GM23338 (cell line): ENCODE results near the gene TRIM14. TPM values are rescaled to one million over a fixed set of nuclear protein-coding genes. Genes with fewer than 3 reads are reported as not detected.
"Not testable (repeated sequence)": the region's sequence is repeated elsewhere in the genome, so short reads cannot be mapped to it uniquely, and the experiment has no call there.

Source experiments
- ATAC-seq: fragments of 200-7000 bp; cut with Tn5 transposase; 3 replicates; pipeline ENCODE4 v1.9.1; 2020
- DNase-seq: peaks from one replicate; pipeline ENCODE4 v3.0.0-alpha.2; 2015; ENCODE audit warnings: low spot score
- H2AFZ ChIP-seq: fragments of 200-600 bp; sonication (generic); 2 replicates; pipeline ENCODE4 v1.8.0; 2016; ENCODE audit warnings: antibody characterized with exemption, mild to moderate bottlenecking, moderate library complexity
- H3F3A ChIP-seq: fragments of 200-600 bp; sonication (generic); replicated peaks from 2 replicates; pipeline ENCODE4 v1.8.0; 2017; ENCODE audit warnings: antibody characterized with exemption, mixed run types, low read depth
- H3K27ac ChIP-seq: fragments of 200-600 bp; sonication (generic); 2 replicates; pipeline ENCODE4 v1.6.1; 2016; ENCODE audit warnings: low read depth
- H3K27me3 ChIP-seq: fragments of 200-600 bp; sonication (generic); 2 replicates; pipeline ENCODE4 v1.8.0; 2016; ENCODE audit warnings: mild to moderate bottlenecking, mixed run types, moderate library complexity; ENCODE audit not compliant: insufficient read depth
- H3K36me3 ChIP-seq: fragments of 200-600 bp; sonication (generic); 2 replicates; pipeline ENCODE4 v1.8.0; 2016; ENCODE audit warnings: mild to moderate bottlenecking; ENCODE audit not compliant: insufficient read depth
- H3K4me1 ChIP-seq: fragments of 200-600 bp; sonication (generic); 2 replicates; pipeline ENCODE4 v1.8.0; 2016; ENCODE audit warnings: mild to moderate bottlenecking, moderate library complexity; ENCODE audit not compliant: insufficient read depth
- H3K4me2 ChIP-seq: fragments of 200-600 bp; sonication (generic); 2 replicates; pipeline ENCODE4 v1.7.1; 2017; ENCODE audit warnings: mixed run types
- H3K4me3 ChIP-seq: fragments of 200-600 bp; sonication (generic); 2 replicates; pipeline ENCODE4 v1.6.1; 2016; ENCODE audit warnings: mixed run types
- H3K79me2 ChIP-seq: fragments of 200-600 bp; sonication (generic); replicated peaks from 2 replicates; pipeline ENCODE4 v1.8.0; 2017; ENCODE audit warnings: mild to moderate bottlenecking; ENCODE audit not compliant: insufficient read depth
- H3K9me2 ChIP-seq: fragments of 200-600 bp; sonication (generic); 2 replicates; pipeline ENCODE4 v1.8.0; 2017; ENCODE audit not compliant: insufficient read depth
- H4K20me1 ChIP-seq: fragments of 200-600 bp; sonication (generic); replicated peaks from 2 replicates; pipeline ENCODE4 v1.8.0; 2017; ENCODE audit warnings: mild to moderate bottlenecking; ENCODE audit not compliant: insufficient read depth
- H3K27ac Mint-ChIP-seq: 2 replicates; pipeline ENCODE4 v1.8.0; 2020; ENCODE audit warnings: inconsistent platforms, mild to moderate bottlenecking, moderate library complexity, mixed read lengths
- H3K27me3 Mint-ChIP-seq: 3 replicates; pipeline ENCODE4 v1.8.0; 2022; ENCODE audit warnings: low read depth, mild to moderate bottlenecking, moderate library complexity, mixed read lengths, inconsistent platforms; ENCODE audit not compliant: insufficient read depth, poor library complexity
- H3K36me3 Mint-ChIP-seq: 3 replicates; pipeline ENCODE4 v1.8.0; 2021; ENCODE audit warnings: low read depth, mild to moderate bottlenecking, inconsistent platforms, moderate library complexity, mixed read lengths
- H3K4me1 Mint-ChIP-seq: 3 replicates; pipeline ENCODE4 v1.8.0; 2020; ENCODE audit warnings: mild to moderate bottlenecking, inconsistent platforms, mixed read lengths
- H3K4me3 Mint-ChIP-seq: 3 replicates; pipeline ENCODE4 v1.8.0; 2021; ENCODE audit warnings: moderate library complexity, mild to moderate bottlenecking, inconsistent platforms, mixed read lengths
- H3K9me3 Mint-ChIP-seq: 3 replicates; pipeline ENCODE4 v1.8.0; 2020; ENCODE audit warnings: moderate library complexity, mild to moderate bottlenecking, inconsistent platforms, mixed read lengths
- EZH2 ChIP-seq: fragments of 200-600 bp; sonication (generic); IDR thresholded peaks from one replicate; pipeline ENCODE4 v1.8.0; 2017; ENCODE audit warnings: antibody characterized with exemption, mild to moderate bottlenecking, low read depth; ENCODE audit not compliant: unreplicated experiment
- JUNB ChIP-seq: IDR thresholded peaks from one replicate; pipeline ENCODE4 v1.6.1; 2016; ENCODE audit warnings: antibody characterized with exemption; ENCODE audit not compliant: unreplicated experiment
- NANOG ChIP-seq: IDR thresholded peaks from 2 replicates; pipeline ENCODE4 v1.6.1; 2016; ENCODE audit warnings: antibody characterized with exemption, borderline replicate concordance
- ZNF331 ChIP-seq: fragments of 250-450 bp; sonication (Bioruptor Pico); IDR thresholded peaks from 2 replicates; pipeline ENCODE4 v1.5.0; 2020; ENCODE audit warnings: low read depth, mild to moderate bottlenecking, moderate library complexity
- polyA plus RNA-seq: library from polyadenylated mRNA; unstranded; fragments of >200 nt; fragmentation: Nextera tagmentation; extraction: Ambion mirVana; gene quantifications from 2 replicates; pipeline ENCODE4 v1.2.1, GENCODE V29; 2016
- total RNA-seq: library from RNA; depleted of rRNA; stranded (reverse); fragments of >200 nt; shearing (Covaris generic); gene quantifications from 2 replicates; pipeline ENCODE4 v1.2.3, GENCODE V29; 2014
- TF ChIP-seq, protein P1 (sequence below): IDR thresholded peaks from 2 replicates; pipeline ENCODE4 v1.6.1; 2016; ENCODE audit warnings: antibody characterized with exemption
- TF ChIP-seq, protein P2 (sequence below): IDR thresholded peaks from one replicate; pipeline ENCODE4 v1.6.1; 2018; ENCODE audit warnings: antibody characterized with exemption; ENCODE audit not compliant: unreplicated experiment
- TF ChIP-seq, protein P3 (sequence below), 2 experiments: fragments of 200-600 bp in 1 of 2; sonication (generic) in 1 of 2; conservative IDR thresholded peaks; 2 replicates each; pipeline versions ENCODE4 v1.5.1 to v1.6.1; 2016 to 2017; ENCODE audit warnings: antibody characterized with exemption in 2 of 2, low read depth in 2 of 2, mild to moderate bottlenecking in 2 of 2, moderate library complexity in 1 of 2
- TF ChIP-seq, protein P4 (sequence below): fragments of 250-450 bp; sonication (Bioruptor Pico); IDR thresholded peaks from 2 replicates; pipeline ENCODE4 v1.5.0; 2020; ENCODE audit warnings: mild to moderate bottlenecking, moderate library complexity

The TRIM14 gene
- total and polyA plus RNA-seq, 2 experiments from 2014 or later, result 17.2 to 25.3 TPM

DNA sequence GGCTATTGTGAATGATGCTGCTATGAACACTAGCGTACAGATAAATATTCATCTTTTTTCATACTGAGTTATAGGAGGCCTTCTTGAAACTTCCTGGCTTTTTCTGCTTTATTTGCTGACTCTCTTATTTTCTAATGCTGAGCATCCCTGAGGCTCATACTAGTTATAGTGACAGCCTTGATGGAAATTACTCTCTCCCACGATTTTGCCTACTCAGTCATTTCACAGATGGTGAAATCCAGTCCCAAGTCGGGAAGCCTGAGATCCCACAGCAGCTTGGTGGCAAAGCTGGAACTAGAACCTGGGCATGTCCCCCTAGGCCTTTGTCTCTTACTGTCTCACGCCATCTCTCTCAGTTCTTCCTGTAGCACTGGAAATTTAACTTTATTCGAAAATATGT, 40.1 kb downstream of the TRIM14 start (continued):
- TF ChIP-seq ZNF331 (CRISPR knock-in tag), result no peak
- TF ChIP-seq EZH2, result no peak
- TF ChIP-seq, protein P1, sequence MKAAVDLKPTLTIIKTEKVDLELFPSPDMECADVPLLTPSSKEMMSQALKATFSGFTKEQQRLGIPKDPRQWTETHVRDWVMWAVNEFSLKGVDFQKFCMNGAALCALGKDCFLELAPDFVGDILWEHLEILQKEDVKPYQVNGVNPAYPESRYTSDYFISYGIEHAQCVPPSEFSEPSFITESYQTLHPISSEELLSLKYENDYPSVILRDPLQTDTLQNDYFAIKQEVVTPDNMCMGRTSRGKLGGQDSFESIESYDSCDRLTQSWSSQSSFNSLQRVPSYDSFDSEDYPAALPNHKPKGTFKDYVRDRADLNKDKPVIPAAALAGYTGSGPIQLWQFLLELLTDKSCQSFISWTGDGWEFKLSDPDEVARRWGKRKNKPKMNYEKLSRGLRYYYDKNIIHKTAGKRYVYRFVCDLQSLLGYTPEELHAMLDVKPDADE, result no peak
- TF ChIP-seq, protein P2, sequence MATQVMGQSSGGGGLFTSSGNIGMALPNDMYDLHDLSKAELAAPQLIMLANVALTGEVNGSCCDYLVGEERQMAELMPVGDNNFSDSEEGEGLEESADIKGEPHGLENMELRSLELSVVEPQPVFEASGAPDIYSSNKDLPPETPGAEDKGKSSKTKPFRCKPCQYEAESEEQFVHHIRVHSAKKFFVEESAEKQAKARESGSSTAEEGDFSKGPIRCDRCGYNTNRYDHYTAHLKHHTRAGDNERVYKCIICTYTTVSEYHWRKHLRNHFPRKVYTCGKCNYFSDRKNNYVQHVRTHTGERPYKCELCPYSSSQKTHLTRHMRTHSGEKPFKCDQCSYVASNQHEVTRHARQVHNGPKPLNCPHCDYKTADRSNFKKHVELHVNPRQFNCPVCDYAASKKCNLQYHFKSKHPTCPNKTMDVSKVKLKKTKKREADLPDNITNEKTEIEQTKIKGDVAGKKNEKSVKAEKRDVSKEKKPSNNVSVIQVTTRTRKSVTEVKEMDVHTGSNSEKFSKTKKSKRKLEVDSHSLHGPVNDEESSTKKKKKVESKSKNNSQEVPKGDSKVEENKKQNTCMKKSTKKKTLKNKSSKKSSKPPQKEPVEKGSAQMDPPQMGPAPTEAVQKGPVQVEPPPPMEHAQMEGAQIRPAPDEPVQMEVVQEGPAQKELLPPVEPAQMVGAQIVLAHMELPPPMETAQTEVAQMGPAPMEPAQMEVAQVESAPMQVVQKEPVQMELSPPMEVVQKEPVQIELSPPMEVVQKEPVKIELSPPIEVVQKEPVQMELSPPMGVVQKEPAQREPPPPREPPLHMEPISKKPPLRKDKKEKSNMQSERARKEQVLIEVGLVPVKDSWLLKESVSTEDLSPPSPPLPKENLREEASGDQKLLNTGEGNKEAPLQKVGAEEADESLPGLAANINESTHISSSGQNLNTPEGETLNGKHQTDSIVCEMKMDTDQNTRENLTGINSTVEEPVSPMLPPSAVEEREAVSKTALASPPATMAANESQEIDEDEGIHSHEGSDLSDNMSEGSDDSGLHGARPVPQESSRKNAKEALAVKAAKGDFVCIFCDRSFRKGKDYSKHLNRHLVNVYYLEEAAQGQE, result no peak
- TF ChIP-seq, protein P3, sequence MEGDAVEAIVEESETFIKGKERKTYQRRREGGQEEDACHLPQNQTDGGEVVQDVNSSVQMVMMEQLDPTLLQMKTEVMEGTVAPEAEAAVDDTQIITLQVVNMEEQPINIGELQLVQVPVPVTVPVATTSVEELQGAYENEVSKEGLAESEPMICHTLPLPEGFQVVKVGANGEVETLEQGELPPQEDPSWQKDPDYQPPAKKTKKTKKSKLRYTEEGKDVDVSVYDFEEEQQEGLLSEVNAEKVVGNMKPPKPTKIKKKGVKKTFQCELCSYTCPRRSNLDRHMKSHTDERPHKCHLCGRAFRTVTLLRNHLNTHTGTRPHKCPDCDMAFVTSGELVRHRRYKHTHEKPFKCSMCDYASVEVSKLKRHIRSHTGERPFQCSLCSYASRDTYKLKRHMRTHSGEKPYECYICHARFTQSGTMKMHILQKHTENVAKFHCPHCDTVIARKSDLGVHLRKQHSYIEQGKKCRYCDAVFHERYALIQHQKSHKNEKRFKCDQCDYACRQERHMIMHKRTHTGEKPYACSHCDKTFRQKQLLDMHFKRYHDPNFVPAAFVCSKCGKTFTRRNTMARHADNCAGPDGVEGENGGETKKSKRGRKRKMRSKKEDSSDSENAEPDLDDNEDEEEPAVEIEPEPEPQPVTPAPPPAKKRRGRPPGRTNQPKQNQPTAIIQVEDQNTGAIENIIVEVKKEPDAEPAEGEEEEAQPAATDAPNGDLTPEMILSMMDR (conservative IDR thresholded peaks at IDR 0.05; ENCODE audit: low read depth in 2 of 2), result no peak
- TF ChIP-seq NANOG, result no peak

DNA sequence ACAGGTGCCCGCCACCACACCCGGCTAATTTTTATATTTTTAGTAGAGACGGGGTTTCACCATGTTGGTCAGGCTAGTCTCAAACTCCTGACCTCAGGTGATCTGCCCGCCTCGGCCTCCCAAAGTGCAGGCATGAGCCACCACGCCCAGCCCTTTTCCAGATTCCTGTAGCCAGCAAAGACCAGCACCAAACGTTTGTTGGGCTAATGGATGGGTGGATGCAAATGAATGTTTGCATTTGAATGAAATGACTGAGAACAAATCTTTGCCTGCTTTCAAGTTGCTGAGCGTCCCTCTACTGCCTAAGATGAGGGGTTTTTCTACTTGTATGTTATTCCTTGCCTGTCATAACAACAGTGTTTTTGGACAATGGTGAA, 42.5 kb downstream of the TRIM14 start:
- not testable (repeated sequence) for H2AFZ ChIP-seq, H3K79me2 ChIP-seq, H3F3A ChIP-seq, H3K36me3 ChIP-seq, H3K9me3 Mint-ChIP-seq, H3K27me3 Mint-ChIP-seq, H3K4me2 ChIP-seq, H3K4me1 ChIP-seq, H3K9me2 ChIP-seq, H3K4me3 ChIP-seq, H3K27me3 ChIP-seq, H3K4me3 Mint-ChIP-seq, H3K27ac ChIP-seq, H3K27ac Mint-ChIP-seq, H4K20me1 ChIP-seq
- peak; percentile 12; the same call in 1 of the 2 replicates for TF ChIP-seq NANOG
- ATAC-seq (peak; percentile 60), DNase-seq (peak; percentile 77)
- H3K36me3 Mint-ChIP-seq, result peaks cover 21% of the 10 kb centered on the region; the same call in 2 of the 3 replicates
- H3K4me1 Mint-ChIP-seq, result peaks cover 23% of the 10 kb centered on the region

DNA sequence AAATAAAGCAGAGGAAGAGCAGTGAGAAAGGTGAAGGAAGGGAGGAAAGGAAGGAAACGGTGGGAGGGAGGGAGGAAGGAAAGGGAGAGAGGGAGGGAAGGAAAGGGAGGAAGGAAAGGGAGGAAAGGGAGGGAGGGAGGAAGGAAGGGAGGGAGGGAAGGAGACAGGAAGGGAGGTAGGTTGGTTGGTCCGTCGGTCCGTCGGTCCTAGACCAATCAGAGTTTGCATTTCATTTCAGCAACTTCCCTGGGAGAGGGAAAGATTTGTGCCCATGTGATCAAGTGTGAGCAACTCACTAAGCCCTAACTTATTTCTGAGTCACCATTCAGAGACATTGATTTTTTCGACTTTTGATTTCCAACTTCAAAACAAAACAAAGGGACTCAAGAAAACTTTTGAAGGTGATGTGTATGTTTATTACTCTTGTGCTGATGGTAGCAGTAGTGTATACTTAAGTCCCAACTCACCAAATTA, 43.7 kb downstream of the TRIM14 start:
- no peak overlapping the region for H2AFZ ChIP-seq
- peaks cover 10% of the 10 kb centered on the region for H3K4me1 ChIP-seq
- no peak overlapping the region for H3K4me3 ChIP-seq
- 0 out of 2 replicates have a peak, but pooled peaks cover 9% of the 10 kb centered on the region for H3F3A ChIP-seq
- no peak overlapping the region for H3K4me3 Mint-ChIP-seq
- H3K4me1 Mint-ChIP-seq, result peaks cover 23% of the 10 kb centered on the region
- H3K4me2 ChIP-seq, result no peak overlapping the region
- no peaks in the 10 kb centered on the region for H3K9me3 Mint-ChIP-seq
- no peaks in the 10 kb centered on the region; the same call in 1 of the 2 replicates for H3K79me2 ChIP-seq
- H3K27ac Mint-ChIP-seq, result no peak overlapping the region
- peaks cover 13% of the 10 kb centered on the region; the same call in 2 of the 3 replicates for H3K36me3 Mint-ChIP-seq
- H3K36me3 ChIP-seq, result no peaks in the 10 kb centered on the region
- no peaks in the 10 kb centered on the region; the same call in none of the 2 replicates for H4K20me1 ChIP-seq
- H3K27me3 ChIP-seq, result no peaks in the 10 kb centered on the region
- H3K9me2 ChIP-seq, result no peaks in the 10 kb centered on the region
- peaks cover 1% of the 10 kb centered on the region for H3K27me3 Mint-ChIP-seq
- peak; percentile 26 for DNase-seq
- ATAC-seq, result no peak
- H3K27ac ChIP-seq, result no peak overlapping the region
- no peak for TF ChIP-seq JUNB
- TF ChIP-seq, protein P4, sequence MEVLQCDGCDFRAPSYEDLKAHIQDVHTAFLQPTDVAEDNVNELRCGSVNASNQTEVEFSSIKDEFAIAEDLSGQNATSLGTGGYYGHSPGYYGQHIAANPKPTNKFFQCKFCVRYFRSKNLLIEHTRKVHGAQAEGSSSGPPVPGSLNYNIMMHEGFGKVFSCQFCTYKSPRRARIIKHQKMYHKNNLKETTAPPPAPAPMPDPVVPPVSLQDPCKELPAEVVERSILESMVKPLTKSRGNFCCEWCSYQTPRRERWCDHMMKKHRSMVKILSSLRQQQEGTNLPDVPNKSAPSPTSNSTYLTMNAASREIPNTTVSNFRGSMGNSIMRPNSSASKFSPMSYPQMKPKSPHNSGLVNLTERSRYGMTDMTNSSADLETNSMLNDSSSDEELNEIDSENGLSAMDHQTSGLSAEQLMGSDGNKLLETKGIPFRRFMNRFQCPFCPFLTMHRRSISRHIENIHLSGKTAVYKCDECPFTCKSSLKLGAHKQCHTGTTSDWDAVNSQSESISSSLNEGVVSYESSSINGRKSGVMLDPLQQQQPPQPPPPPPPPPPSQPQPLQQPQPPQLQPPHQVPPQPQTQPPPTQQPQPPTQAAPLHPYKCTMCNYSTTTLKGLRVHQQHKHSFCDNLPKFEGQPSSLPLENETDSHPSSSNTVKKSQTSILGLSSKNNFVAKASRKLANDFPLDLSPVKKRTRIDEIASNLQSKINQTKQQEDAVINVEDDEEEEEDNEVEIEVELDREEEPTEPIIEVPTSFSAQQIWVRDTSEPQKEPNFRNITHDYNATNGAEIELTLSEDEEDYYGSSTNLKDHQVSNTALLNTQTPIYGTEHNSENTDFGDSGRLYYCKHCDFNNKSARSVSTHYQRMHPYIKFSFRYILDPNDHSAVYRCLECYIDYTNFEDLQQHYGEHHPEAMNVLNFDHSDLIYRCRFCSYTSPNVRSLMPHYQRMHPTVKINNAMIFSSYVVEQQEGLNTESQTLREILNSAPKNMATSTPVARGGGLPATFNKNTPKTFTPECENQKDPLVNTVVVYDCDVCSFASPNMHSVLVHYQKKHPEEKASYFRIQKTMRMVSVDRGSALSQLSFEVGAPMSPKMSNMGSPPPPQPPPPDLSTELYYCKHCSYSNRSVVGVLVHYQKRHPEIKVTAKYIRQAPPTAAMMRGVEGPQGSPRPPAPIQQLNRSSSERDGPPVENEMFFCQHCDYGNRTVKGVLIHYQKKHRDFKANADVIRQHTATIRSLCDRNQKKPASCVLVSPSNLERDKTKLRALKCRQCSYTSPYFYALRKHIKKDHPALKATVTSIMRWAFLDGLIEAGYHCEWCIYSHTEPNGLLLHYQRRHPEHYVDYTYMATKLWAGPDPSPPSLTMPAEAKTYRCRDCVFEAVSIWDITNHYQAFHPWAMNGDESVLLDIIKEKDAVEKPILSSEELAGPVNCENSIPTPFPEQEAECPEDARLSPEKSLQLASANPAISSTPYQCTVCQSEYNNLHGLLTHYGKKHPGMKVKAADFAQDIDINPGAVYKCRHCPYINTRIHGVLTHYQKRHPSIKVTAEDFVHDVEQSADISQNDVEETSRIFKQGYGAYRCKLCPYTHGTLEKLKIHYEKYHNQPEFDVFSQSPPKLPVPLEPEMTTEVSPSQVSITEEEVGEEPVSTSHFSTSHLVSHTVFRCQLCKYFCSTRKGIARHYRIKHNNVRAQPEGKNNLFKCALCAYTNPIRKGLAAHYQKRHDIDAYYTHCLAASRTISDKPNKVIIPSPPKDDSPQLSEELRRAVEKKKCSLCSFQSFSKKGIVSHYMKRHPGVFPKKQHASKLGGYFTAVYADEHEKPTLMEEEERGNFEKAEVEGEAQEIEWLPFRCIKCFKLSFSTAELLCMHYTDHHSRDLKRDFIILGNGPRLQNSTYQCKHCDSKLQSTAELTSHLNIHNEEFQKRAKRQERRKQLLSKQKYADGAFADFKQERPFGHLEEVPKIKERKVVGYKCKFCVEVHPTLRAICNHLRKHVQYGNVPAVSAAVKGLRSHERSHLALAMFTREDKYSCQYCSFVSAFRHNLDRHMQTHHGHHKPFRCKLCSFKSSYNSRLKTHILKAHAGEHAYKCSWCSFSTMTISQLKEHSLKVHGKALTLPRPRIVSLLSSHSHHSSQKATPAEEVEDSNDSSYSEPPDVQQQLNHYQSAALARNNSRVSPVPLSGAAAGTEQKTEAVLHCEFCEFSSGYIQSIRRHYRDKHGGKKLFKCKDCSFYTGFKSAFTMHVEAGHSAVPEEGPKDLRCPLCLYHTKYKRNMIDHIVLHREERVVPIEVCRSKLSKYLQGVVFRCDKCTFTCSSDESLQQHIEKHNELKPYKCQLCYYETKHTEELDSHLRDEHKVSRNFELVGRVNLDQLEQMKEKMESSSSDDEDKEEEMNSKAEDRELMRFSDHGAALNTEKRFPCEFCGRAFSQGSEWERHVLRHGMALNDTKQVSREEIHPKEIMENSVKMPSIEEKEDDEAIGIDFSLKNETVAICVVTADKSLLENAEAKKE, result no peak
